Sciatic nerve (tissue), 2 donors: ENCODE measurements around the gene NR1I3. TPM values are rescaled to one million over a fixed set of nuclear protein-coding genes. Genes with fewer than 3 reads are reported as not detected.

Source experiments
- ATAC-seq: fragments of 200-7000 bp; cut with Tn5 transposase; one replicate; pipeline ENCODE4 v1.9.1; 2020; ENCODE audit warnings: mild to moderate bottlenecking, moderate library complexity
- DNase-seq: peaks from one replicate; pipeline ENCODE4 v3.0.0-alpha.2; 2020; ENCODE audit warnings: low spot score
- intact Hi-C: fragments of 100-400 bp; cut with DNase I; formaldehyde crosslinking; loops from one replicate; pipeline ENCODE4 v1.14.2; 2022
- total RNA-seq: library from RNA; stranded (reverse); fragmentation: NEBNext Ultra II Directional; extraction: Animal tissue kit (Norgen Biotek cat#: 25700); gene quantifications from one replicate; pipeline ENCODE4 v1.2.1, GENCODE V29; 2021
- donor health status: DM: no; HTN: no; CAD: no.
- donor health status: DM: no; HTN: no; CAD: no.

The NR1I3 gene
- total RNA-seq, 1 donor from 2014 or later, result not detected

GRCh38 chr1:161200421-161200991 lies 37.5 kb downstream of the NR1I3 start:
- no peak for DNase-seq
- intact Hi-C loops, result no loop called here
- peak; percentile 0 for ATAC-seq

GRCh38 chr1:161199506-161200139 lies 38.4 kb downstream of the NR1I3 start:
- intact Hi-C loops, result loop anchor here (10.0 kb wide), 1 partner anchor 185 kb away; no protein-coding TSS in a partner anchor

GRCh38 chr1:161198897-161199431 lies 39.0 kb downstream of the NR1I3 start, which contains the start of gene ADAMTS4:
ADAMTS4 (minus strand) TSS chr1:161199054; CDS start chr1:161198627, 427 bp downstream.
- DNase-seq, result peak; percentile 72
- intact Hi-C loops, result loop anchor here (10.0 kb wide), 1 partner anchor 186 kb away; no protein-coding TSS in a partner anchor
- ATAC-seq, result peak; percentile 6

More at GRCh38 chr1:161199506-161200139, 38.4 kb downstream of the NR1I3 start:
- ATAC-seq, result no peak
- peak; percentile 67 for DNase-seq

- peak; percentile 68 for DNase-seq
- intact Hi-C loops, result loop anchor here (10.0 kb wide), 1 partner anchor 186 kb away; no protein-coding TSS in a partner anchor
- no peak for ATAC-seq
Observed at GRCh38 chr1:161198194-161198896, 39.7 kb downstream of the NR1I3 start.

GRCh38 chr1:161197560-161198193 lies 40.3 kb downstream of the NR1I3 start:
- intact Hi-C loops, result loop anchor here (10.0 kb wide), 1 partner anchor 187 kb away; no protein-coding TSS in a partner anchor
- no peak for DNase-seq
- ATAC-seq, result no peak

- intact Hi-C loops, result loop anchor here (10.0 kb wide), 1 partner anchor 188 kb away; no protein-coding TSS in a partner anchor
- ATAC-seq (peak; percentile 23), DNase-seq (peak; percentile 80)
Observed at GRCh38 chr1:161196521-161197451, 41.2 kb downstream of the NR1I3 start.

GRCh38 chr1:161196111-161196510 lies 41.9 kb downstream of the NR1I3 start:
- DNase-seq (no peak), ATAC-seq (no peak)
- intact Hi-C loops, result loop anchor here (10.0 kb wide), 1 partner anchor 189 kb away; no protein-coding TSS in a partner anchor

- DNase-seq, result no peak
- ATAC-seq, result no peak
- intact Hi-C loops, result loop anchor here (10.0 kb wide), 1 partner anchor 190 kb away; no protein-coding TSS in a partner anchor
Observed at GRCh38 chr1:161195171-161195570, 42.8 kb downstream of the NR1I3 start.

- DNase-seq (peak; percentile 73), ATAC-seq (peak; percentile 5)
- intact Hi-C loops, result loop anchor here (10.0 kb wide), 1 partner anchor 191 kb away; no protein-coding TSS in a partner anchor
Observed at GRCh38 chr1:161193561-161194235, 44.3 kb downstream of the NR1I3 start.

GRCh38 chr1:161192476-161193465 lies 45.2 kb downstream of the NR1I3 start:
- DNase-seq, result peak; percentile 82
- ATAC-seq, result peak; percentile 70
- intact Hi-C loops, result loop anchor here (10.0 kb wide), 1 partner anchor 192 kb away; no protein-coding TSS in a partner anchor

GRCh38 chr1:161191971-161192370 lies 46.0 kb downstream of the NR1I3 start:
- ATAC-seq (no peak), DNase-seq (no peak)
- intact Hi-C loops, result loop anchor here (10.0 kb wide), 1 partner anchor 193 kb away; no protein-coding TSS in a partner anchor

- DNase-seq (no peak), ATAC-seq (no peak)
- intact Hi-C loops, result loop anchor here (10.0 kb wide), 1 partner anchor 194 kb away; no protein-coding TSS in a partner anchor
Observed at GRCh38 chr1:161190962-161191521, 47.0 kb downstream of the NR1I3 start.

GRCh38 chr1:161189036-161189435 lies 49.0 kb downstream of the NR1I3 start:
- DNase-seq (no peak), ATAC-seq (no peak)
- intact Hi-C loops, result no loop called here

- DNase-seq (no peak), ATAC-seq (no peak)
- intact Hi-C loops, result no loop called here
Observed at GRCh38 chr1:161188381-161188780, 49.6 kb downstream of the NR1I3 start.

GRCh38 chr1:161187311-161187710 lies 50.7 kb downstream of the NR1I3 start:
- ATAC-seq (no peak), DNase-seq (no peak)
- intact Hi-C loops, result no loop called here
